SW 1271 (cell line): ENCODE results near the gene PCDHB7.
"Not testable (repeated sequence)": the region's sequence is repeated elsewhere in the genome, so short reads cannot be mapped to it uniquely, and the experiment has no call there.

Experiments used
- DNase-seq, 2 experiments: peaks; one replicate each; lab custom pipeline; 2025; lab: John Stamatoyannopoulos, UW

PCDHB7 gene

DNA sequence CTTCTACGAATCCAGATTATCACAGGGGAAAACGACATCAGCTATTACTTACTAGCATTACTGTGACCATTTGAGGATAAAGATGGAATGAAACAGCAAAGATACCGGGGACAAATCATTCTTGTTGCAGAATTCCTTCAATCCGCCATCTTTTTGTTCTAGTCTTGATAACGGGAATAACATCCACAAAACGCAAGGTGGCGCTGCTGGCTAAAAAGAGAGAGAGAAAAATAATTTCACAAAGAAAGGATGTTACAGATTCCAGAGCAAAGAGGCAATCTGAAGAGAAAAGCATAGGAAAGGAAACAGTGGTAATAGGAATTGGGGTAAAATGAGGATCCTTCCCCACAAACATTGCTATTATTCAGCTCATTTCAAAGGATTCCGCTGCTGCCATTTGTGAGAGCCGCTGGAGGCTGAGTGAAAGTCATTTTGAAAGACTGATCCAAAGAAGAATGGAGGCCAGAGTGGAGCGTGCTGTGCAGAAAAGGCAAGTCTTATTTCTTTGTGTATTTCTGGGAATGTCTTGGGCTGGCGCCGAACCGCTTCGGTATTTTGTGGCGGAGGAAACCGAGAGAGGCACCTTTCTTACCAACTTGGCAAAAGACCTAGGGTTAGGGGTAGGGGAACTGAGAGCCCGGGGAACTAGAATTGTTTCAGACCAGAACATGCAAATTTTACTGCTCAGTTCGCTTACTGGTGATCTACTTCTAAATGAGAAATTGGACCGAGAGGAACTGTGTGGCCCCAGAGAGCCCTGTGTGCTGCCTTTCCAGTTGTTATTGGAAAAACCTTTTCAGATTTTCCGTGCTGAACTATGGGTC, at the start of gene PCDHB7:
TSS of gene PCDHB7 (plus strand) at position 264 of the 824 bp plus-strand sequence. CDS start at position 456, 192 bp downstream.
- DNase-seq, result no peak

DNA sequence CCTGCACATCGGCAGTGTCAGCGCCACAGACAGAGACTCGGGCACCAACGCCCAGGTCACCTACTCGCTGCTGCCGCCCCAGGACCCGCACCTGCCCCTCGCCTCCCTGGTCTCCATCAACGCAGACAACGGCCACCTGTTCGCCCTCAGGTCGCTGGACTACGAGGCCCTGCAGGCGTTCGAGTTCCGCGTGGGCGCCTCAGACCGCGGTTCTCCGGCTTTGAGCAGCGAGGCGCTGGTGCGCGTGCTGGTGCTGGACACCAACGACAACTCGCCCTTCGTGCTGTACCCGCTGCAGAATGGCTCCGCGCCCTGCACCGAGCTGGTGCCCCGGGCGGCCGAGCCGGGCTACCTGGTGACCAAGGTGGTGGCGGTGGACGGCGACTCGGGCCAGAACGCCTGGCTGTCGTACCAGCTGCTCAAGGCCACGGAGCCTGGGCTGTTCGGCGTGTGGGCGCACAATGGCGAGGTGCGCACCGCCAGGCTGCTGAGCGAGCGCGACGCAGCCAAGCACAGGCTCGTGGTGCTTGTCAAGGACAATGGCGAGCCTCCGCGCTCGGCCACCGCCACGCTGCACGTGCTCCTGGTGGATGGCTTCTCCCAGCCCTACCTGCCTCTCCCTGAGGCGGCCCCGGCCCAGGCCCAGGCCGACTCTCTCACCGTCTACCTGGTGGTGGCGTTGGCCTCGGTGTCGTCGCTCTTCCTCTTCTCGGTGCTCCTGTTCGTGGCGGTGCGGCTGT, 48.9 kb upstream of the PCDHB7 start:
- not testable (repeated sequence) for DNase-seq

DNA sequence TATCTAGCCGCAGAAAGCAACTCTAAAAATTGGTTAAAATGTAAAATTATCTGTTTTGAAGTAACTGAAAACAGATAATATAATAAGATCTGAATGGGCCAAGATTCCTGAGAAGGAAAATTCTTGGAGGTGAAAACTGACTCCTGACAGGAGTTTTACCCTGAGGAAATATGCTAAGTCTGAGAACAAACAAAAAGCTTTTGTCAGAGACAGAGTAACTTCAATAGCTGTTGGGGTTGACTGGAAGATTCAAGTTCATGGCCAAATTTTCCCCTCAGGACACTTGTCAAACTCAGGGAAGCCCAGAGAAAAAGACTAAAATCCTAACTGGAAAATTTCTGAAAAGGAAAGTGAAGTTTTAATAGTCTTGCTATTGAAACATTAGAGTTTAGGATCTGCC, 45.1 kb upstream of the PCDHB7 start:
- no peak for DNase-seq

DNA sequence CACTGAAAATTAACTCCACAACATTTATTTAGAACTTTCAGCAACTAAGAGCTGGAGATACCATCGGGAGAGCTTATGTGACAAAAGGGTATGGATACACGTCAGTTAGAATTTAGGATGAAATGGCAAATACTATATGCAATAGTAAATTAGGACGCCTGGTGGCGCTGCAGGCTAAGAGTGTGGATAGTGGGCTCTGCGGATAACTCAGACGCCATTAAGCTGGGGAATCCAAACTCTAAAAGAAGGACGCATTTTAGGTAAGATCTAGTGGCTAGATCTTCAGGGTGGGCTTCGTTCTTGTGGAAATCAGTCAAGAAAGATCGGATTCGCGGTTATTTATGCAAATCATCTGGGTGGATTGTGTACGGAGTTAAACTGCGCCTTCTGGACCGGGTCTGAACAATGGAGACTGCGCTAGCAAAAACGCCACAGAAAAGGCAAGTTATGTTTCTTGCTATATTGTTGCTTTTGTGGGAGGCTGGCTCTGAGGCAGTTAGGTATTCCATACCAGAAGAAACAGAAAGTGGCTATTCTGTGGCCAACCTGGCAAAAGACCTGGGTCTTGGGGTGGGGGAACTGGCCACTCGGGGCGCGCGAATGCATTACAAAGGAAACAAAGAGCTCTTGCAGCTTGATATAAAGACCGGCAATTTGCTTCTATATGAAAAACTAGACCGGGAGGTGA, 37.3 kb upstream of the PCDHB7 start, which contains the start of gene PCDHB5:
TSS of gene PCDHB5 (plus strand) at position 177 of the 688 bp plus-strand sequence. CDS start at position 406, 229 bp downstream.
- peak in 1 of 2 experiments; percentile 15 for DNase-seq

DNA sequence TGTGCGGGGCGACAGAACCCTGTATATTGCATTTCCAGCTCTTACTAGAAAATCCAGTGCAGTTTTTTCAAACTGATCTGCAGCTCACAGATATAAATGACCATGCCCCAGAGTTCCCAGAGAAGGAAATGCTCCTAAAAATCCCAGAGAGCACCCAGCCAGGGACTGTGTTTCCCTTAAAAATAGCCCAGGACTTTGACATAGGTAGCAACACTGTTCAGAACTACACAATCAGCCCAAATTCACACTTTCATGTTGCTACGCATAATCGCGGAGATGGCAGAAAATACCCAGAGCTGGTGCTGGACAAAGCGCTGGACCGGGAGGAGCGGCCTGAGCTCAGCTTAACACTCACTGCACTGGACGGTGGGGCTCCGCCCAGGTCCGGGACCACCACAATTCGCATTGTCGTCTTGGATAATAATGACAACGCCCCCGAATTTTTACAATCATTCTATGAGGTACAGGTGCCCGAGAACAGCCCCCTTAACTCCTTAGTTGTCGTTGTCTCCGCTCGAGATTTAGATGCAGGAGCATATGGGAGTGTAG, 36.7 kb upstream of the PCDHB7 start:
- DNase-seq, result no peak

DNA sequence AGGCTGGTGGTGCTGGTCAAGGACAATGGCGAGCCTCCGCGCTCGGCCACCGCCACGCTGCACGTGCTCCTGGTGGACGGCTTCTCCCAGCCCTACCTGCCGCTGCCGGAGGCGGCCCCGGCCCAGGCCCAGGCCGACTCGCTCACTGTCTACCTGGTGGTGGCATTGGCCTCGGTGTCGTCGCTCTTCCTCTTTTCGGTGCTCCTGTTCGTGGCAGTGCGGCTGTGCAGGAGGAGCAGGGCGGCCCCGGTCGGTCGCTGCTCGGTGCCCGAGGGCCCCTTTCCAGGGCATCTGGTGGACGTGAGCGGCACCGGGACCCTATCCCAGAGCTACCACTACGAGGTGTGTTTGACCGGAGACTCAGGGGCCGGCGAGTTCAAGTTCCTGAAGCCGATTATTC, 35.1 kb upstream of the PCDHB7 start:
- not testable (repeated sequence) for DNase-seq

DNA sequence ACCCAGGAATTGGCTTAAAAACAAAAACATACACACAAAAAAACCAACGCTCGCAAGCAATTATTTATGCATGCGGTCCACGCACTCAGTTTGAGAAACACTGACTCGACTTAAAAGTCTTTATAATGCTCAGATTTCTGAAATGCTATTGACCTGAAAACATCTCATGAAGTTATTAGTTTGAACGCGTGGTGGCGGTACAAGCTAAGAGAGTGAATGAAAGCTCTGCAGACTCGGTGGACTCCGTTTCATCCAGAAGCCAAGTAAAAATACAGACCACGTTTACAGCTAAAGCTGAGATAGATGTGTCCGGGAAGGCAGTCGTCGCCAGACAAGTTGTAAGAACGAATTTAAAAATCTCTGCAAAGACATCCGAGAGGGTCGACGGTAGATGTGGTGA, 22.6 kb upstream of the PCDHB7 start, which contains the start of gene PCDHB6:
TSS of gene PCDHB6 (plus strand) at position 246 of the 400 bp plus-strand sequence. CDS start 201 bp downstream, outside the sequence.
- peak in 1 of 2 experiments; percentile 43 for DNase-seq

DNA sequence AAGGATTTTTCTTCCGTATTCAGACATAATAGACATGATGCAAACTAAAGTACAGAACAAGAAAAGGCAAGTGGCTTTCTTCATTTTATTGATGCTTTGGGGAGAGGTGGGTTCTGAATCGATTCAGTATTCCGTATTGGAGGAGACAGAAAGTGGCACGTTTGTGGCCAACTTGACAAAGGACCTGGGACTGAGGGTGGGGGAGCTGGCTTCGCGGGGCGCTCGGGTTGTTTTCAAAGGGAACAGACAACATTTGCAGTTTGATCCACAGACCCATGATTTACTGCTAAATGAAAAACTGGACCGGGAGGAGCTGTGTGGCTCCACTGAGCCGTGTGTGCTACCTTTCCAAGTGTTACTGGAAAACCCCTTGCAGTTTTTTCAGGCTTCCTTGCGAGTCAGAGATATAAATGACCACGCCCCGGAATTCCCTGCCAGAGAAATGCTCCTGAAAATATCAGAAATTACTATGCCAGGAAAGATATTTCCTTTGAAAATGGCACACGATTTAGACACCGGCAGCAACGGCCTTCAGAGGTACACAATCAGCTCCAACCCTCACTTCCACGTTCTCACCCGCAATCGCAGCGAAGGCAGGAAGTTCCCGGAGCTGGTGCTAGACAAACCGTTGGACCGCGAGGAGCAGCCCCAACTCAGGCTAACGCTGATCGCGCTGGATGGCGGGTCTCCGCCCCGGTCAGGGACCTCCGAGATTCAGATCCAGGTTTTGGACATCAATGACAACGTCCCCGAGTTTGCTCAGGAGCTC, 22.0 kb upstream of the PCDHB7 start:
- no peak for DNase-seq

DNA sequence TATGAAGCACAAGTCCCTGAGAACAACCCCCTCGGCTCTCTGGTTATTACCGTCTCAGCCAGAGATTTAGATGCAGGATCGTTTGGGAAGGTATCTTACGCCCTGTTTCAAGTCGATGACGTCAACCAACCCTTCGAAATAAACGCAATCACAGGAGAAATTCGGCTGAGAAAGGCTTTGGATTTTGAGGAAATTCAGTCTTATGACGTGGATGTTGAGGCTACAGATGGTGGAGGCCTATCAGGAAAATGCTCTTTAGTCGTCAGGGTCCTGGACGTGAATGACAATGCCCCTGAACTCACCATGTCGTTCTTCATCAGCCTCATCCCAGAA, 21.5 kb upstream of the PCDHB7 start:
- DNase-seq, result no peak

DNA sequence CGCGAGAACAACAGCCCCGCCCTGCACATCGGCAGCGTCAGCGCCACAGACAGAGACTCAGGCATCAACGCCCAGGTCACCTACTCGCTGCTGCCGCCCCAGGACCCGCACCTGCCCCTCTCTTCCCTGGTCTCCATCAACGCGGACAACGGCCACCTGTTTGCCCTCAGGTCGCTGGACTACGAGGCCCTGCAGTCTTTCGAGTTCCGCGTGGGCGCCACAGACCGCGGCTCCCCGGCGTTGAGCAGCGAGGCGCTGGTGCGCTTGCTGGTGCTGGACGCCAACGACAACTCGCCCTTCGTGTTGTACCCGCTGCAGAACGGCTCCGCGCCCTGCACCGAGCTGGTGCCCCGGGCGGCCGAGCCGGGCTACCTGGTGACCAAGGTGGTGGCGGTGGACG, 20.8 kb upstream of the PCDHB7 start:
- not testable (repeated sequence) for DNase-seq

DNA sequence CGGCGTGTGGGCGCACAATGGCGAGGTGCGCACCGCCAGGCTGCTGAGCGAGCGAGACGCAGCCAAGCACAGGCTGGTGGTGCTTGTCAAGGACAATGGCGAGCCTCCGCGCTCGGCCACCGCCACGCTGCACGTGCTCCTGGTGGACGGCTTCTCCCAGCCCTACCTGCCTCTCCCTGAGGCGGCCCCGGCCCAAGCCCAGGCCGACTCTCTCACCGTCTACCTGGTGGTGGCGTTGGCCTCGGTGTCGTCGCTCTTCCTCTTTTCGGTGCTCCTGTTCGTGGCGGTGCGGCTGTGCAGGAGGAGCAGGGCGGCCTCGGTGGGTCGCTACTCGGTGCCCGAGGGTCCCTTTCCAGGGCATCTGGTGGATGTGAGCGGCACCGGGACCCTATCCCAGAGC, 20.3 kb upstream of the PCDHB7 start:
- DNase-seq, result not testable (repeated sequence)

DNA sequence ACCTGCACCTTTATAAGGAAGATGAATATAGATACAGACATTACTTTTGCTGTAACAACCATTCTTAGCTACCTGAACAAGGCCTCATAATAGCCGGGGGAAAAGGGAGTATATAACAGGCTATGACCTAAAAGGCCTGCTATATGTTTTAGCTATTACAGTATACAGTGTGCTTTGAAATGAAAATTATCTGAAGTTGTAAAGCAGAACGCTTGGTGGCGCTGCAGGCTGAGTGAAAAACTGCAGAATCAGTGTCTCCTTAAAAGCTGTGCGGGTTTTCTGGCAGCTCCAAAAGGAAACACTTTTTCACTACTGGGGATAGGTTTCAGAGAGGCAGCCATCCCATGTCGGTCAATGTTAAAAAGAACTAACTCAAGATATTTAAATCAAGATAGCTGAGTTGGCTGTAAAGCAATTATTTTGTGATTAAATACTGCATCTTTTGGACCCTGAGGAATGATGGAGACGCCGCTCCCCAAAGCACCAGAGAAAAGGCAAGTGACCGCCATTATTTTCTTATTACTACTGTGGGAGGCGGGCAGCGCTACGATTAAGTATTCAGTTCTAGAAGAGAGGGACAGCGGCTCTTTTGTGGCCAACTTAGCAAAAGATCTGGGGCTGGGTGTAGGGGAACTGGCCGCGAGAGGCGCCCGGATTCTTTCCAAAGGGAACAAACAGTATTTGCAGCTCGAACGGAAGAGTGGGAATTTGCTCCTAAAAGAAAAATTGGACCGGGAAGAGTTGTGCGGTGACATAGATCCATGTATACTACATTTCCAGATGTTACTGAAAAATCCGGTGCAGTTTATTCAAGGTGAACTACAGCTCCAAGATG, 16.7 kb upstream of the PCDHB7 start:
- no peak for DNase-seq

DNA sequence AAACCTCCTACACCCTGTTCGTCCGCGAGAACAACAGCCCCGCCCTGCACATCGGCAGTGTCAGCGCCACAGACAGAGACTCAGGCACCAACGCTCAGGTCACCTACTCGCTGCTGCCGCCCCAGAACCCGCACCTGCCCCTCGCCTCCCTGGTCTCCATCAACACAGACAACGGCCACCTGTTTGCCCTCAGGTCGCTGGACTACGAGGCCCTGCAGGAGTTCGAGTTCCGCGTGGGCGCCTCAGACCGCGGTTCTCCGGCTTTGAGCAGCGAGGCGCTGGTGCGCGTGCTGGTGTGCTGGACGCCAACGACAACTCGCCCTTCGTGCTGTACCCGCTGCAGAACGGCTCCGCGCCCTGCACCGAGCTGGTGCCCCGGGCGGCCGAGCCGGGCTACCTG, 15.1 kb upstream of the PCDHB7 start:
- DNase-seq, result not testable (repeated sequence)

DNA sequence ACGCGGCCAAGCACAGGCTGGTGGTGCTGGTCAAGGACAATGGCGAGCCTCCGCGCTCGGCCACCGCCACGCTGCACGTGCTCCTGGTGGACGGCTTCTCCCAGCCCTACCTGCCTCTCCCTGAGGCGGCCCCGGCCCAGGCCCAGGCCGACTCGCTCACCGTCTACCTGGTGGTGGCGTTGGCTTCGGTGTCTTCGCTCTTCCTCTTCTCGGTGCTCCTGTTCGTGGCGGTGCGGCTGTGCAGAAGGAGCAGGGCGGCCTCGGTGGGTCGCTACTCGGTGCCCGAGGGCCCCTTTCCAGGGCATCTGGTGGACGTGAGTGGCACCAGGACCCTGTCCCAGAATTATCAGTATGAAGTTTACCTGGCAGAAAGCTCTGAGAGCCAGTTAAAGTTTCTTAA, 14.5 kb upstream of the PCDHB7 start:
- not testable (repeated sequence) for DNase-seq

DNA sequence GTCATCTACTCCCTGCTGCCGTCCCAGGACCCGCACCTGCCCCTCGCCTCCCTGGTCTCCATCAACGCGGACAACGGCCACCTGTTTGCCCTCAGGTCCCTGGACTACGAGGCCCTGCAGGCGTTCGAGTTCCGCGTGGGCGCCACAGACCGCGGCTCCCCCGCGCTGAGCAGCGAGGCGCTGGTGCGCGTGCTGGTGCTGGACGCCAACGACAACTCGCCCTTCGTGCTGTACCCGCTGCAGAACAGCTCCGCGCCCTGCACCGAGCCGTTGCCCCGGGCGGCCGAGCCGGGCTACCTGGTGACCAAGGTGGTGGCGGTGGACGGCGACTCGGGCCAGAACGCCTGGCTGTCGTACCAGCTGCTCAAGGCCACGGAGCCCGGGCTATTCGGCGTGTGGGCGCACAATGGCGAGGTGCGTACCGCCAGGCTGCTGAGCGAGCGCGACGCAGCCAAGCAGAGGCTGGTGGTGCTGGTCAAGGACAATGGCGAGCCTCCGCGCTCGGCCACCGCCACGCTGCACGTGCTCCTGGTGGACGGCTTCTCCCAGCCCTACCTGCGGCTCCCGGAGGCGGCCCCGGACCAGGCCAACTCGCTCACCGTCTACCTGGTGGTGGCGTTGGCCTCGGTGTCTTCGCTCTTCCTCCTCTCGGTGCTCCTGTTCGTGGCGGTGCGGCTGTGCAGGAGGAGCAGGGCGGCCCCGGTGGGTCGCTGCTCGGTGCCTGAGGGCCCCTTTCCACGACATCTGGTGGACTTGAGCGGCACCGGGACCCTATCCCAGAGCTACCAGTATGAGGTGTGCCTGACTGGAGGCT, 2.1 kb downstream of the PCDHB7 start:
- not testable (repeated sequence) for DNase-seq

DNA sequence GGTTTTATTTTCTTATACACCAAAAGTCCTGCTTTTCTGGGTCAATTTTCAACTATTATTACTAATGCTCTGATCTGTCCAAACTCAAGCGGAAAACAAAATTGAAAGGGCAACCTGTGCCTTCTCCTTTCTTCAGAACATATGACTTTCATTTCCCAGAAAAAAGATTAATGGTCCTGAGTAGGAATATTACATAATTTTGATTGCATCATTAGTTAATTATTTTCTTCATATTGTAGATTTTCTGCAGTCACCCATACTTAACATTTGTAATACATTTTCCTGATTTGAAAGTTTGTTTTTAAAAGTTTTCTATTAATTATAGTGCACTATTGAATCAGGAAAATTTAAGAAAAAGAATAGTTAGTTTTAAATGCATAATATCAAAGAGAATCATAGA, 3.5 kb downstream of the PCDHB7 start:
- no peak for DNase-seq

DNA sequence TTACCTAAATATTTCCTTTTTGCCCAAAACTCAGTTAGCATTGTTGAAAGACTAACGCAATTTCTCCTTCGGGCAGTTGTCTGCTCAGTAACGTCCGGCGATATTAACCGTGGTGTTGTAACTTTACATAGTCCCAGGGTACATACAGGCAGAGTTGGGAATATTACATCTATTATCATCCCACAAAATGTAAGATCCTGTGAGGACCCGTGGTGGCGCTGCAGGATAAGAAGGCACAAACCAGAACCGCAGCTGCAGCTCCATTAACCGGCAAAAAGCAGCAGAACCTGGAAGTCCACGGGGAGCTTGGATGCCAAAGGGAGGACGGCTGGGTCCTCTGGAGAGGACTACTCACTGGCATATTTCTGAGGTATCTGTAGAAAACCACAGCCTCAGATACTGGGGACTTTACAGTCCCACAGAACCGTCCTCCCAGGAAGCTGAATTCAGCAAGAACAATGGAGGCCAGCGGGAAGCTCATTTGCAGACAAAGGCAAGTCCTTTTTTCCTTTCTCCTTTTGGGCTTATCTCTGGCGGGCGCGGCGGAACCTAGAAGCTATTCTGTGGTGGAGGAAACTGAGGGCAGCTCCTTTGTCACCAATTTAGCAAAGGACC, 5.2 kb downstream of the PCDHB7 start, which contains the start of gene PCDHB8:
TSS of gene PCDHB8 (plus strand) at position 214 of the 615 bp plus-strand sequence. CDS start at position 459, 245 bp downstream.
- DNase-seq, result not testable (repeated sequence)

DNA sequence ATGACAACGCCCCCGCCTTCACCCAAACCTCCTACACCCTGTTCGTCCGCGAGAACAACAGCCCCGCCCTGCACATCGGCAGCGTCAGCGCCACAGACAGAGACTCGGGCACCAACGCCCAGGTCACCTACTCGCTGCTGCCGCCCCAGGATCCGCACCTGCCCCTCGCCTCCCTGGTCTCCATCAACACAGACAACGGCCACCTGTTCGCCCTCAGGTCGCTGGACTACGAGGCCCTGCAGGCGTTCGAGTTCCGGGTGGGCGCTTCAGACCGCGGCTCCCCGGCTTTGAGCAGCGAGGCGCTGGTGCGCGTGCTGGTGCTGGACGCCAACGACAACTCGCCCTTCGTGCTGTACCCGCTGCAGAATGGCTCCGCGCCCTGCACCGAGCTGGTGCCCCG, 6.9 kb downstream of the PCDHB7 start:
- not testable (repeated sequence) for DNase-seq

DNA sequence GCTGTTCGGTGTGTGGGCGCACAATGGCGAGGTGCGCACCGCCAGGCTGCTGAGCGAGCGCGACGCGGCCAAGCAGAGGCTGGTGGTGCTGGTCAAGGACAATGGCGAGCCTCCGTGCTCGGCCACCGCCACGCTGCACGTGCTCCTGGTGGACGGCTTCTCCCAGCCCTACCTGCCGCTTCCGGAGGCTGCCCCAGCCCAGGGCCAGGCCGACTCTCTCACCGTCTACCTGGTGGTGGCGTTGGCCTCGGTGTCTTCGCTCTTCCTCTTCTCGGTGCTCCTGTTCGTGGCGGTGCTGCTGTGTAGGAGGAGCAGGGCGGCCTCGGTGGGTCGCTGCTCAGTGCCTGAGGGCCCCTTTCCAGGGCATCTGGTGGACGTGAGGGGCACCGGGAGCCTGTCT, 7.4 kb downstream of the PCDHB7 start:
- not testable (repeated sequence) for DNase-seq
